H9 (cell line): ENCODE data around the gene ATM. TPM values are rescaled to one million over a fixed set of nuclear protein-coding genes. Genes with fewer than 3 reads are reported as not detected.

Experiments
- DNase-seq: peaks from one replicate; pipeline ENCODE4 v3.0.0-alpha.2; 2017
- H2AFZ ChIP-seq: one replicate; pipeline ENCODE4 v1.6.1; 2013; ENCODE audit warnings: mild to moderate bottlenecking, low read length, control low read depth, moderate library complexity
- H2AK5ac ChIP-seq: 2 replicates; pipeline ENCODE4 v1.6.1; 2013; ENCODE audit warnings: low read length, control low read depth, mixed read lengths; ENCODE audit not compliant: insufficient read length
- H2BK120ac ChIP-seq: one replicate; pipeline ENCODE4 v1.6.1; 2013; ENCODE audit warnings: low read depth, mild to moderate bottlenecking, low read length, control low read depth, inconsistent platforms; ENCODE audit not compliant: poor library complexity, severe bottlenecking
- H2BK12ac ChIP-seq: 2 replicates; pipeline ENCODE4 v1.6.1; 2013; ENCODE audit warnings: low read length, control low read depth, mixed read lengths, low read depth; ENCODE audit not compliant: insufficient read length
- H2BK15ac ChIP-seq: 2 replicates; pipeline ENCODE4 v1.6.1; 2013; ENCODE audit warnings: low read depth, low read length, control low read depth
- H2BK20ac ChIP-seq: one replicate; pipeline ENCODE4 v1.6.1; 2013; ENCODE audit warnings: low read depth, mild to moderate bottlenecking, low read length, control low read depth, inconsistent platforms; ENCODE audit not compliant: poor library complexity, severe bottlenecking
- H2BK5ac ChIP-seq: 2 replicates; pipeline ENCODE4 v1.6.1; 2013; ENCODE audit warnings: low read length, control low read depth, mixed read lengths; ENCODE audit not compliant: insufficient read length
- H3K14ac ChIP-seq: 2 replicates; pipeline ENCODE4 v1.6.1; 2013; ENCODE audit warnings: low read length, control low read depth; ENCODE audit not compliant: insufficient read depth
- H3K18ac ChIP-seq: 2 replicates; pipeline ENCODE4 v1.6.1; 2013; ENCODE audit warnings: low read depth, mild to moderate bottlenecking, mixed read lengths, low read length, control low read depth; ENCODE audit not compliant: insufficient read length
- H3K23ac ChIP-seq: 2 replicates; pipeline ENCODE4 v1.6.1; 2013; ENCODE audit warnings: low read length, control low read depth, mixed read lengths, low read depth; ENCODE audit not compliant: insufficient read length
- H3K23me2 ChIP-seq: 2 replicates; pipeline ENCODE4 v1.6.1; 2013; ENCODE audit warnings: low read depth, mild to moderate bottlenecking, mixed read lengths, low read length, control low read depth; ENCODE audit not compliant: insufficient read length, poor library complexity, severe bottlenecking
- H3K27ac ChIP-seq: 2 replicates; pipeline ENCODE4 v1.5.1; 2013; ENCODE audit warnings: low read length, control low read depth, mixed read lengths, low read depth; ENCODE audit not compliant: insufficient read length
- H3K27me3 ChIP-seq: 2 replicates; pipeline ENCODE4 v1.6.1; 2013; ENCODE audit warnings: low read length, control low read depth, inconsistent platforms; ENCODE audit not compliant: insufficient read depth
- H3K4ac ChIP-seq: 2 replicates; pipeline ENCODE4 v1.6.1; 2013; ENCODE audit warnings: low read depth, mild to moderate bottlenecking, control low read depth, inconsistent platforms, low read length, moderate library complexity
- H3K4me1 ChIP-seq: 2 replicates; pipeline ENCODE4 v1.6.1; 2013; ENCODE audit warnings: low read length, control low read depth, inconsistent platforms; ENCODE audit not compliant: insufficient read depth
- H3K4me2 ChIP-seq: 2 replicates; pipeline ENCODE4 v1.6.1; 2013; ENCODE audit warnings: low read length, control low read depth, mixed read lengths; ENCODE audit not compliant: insufficient read length, insufficient read depth
- H3K56ac ChIP-seq: 2 replicates; pipeline ENCODE4 v1.6.1; 2013; ENCODE audit warnings: low read depth, mild to moderate bottlenecking, mixed read lengths, low read length, control low read depth; ENCODE audit not compliant: insufficient read length
- H3K79me1 ChIP-seq: 2 replicates; pipeline ENCODE4 v1.6.1; 2013; ENCODE audit warnings: low read depth, mild to moderate bottlenecking, moderate library complexity, low read length, control low read depth, inconsistent platforms; ENCODE audit not compliant: insufficient read depth, poor library complexity, severe bottlenecking
- H3K79me2 ChIP-seq: 2 replicates; pipeline ENCODE4 v1.6.1; 2013; ENCODE audit warnings: low read length, control low read depth, inconsistent platforms; ENCODE audit not compliant: insufficient read depth
- H3K9ac ChIP-seq: 2 replicates; pipeline ENCODE4 v1.6.1; 2013; ENCODE audit warnings: low read length, control low read depth, mixed read lengths; ENCODE audit not compliant: insufficient read length; ENCODE audit errors: extremely low read depth
- H3K9me3 ChIP-seq: one replicate; pipeline ENCODE4 v1.6.1; 2013; ENCODE audit warnings: low read depth, low read length, inconsistent platforms; ENCODE audit not compliant: control insufficient read depth
- H3T11ph ChIP-seq: one replicate; pipeline ENCODE4 v1.6.1; 2013; ENCODE audit warnings: mild to moderate bottlenecking, low read length, control low read depth, inconsistent platforms
- H4K20me1 ChIP-seq: one replicate; pipeline ENCODE4 v1.6.1; 2013; ENCODE audit not compliant: control insufficient read depth, insufficient read length, insufficient read depth
- H4K5ac ChIP-seq: 2 replicates; pipeline ENCODE4 v1.6.1; 2013; ENCODE audit warnings: low read depth, mild to moderate bottlenecking, mixed read lengths, low read length, control low read depth; ENCODE audit not compliant: insufficient read length
- H4K8ac ChIP-seq: replicated peaks from 2 replicates; pipeline ENCODE4 v1.6.1; 2013; ENCODE audit warnings: low read length, control low read depth, mixed read lengths, low read depth; ENCODE audit not compliant: insufficient read length
- H4K91ac ChIP-seq: 2 replicates; pipeline ENCODE4 v1.6.1; 2013; ENCODE audit warnings: low read depth, mild to moderate bottlenecking, moderate library complexity, mixed read lengths, low read length, control low read depth; ENCODE audit not compliant: insufficient read length
- H3K27ac Mint-ChIP-seq, 3 experiments: 2 replicates in 2 of 3; 3 replicates in 1 of 3; pipeline ENCODE4 v1.8.0; 2020 to 2021; ENCODE audit warnings: mixed read lengths in 3 of 3, mild to moderate bottlenecking in 1 of 3, moderate library complexity in 1 of 3
- H3K27me3 Mint-ChIP-seq: 2 replicates; pipeline ENCODE4 v1.8.0; 2021; ENCODE audit warnings: low read depth, mild to moderate bottlenecking, moderate library complexity, mixed read lengths
- H3K36me3 Mint-ChIP-seq, 3 experiments: 2 replicates in 2 of 3; 3 replicates in 1 of 3; pipeline ENCODE4 v1.8.0; 2020 to 2021; ENCODE audit warnings: low read depth in 3 of 3, mixed read lengths in 3 of 3; ENCODE audit not compliant: insufficient read depth in 1 of 3
- H3K4me1 Mint-ChIP-seq, 2 experiments: 2 replicates each; pipeline ENCODE4 v1.8.0; 2020; ENCODE audit warnings: mixed read lengths in 2 of 2
- H3K4me3 Mint-ChIP-seq, 2 experiments: 2 replicates in 1 of 2; 3 replicates in 1 of 2; pipeline ENCODE4 v1.8.0; 2020 to 2021; ENCODE audit warnings: mild to moderate bottlenecking in 2 of 2, mixed read lengths in 2 of 2, moderate library complexity in 1 of 2
- H3K9me3 Mint-ChIP-seq, 2 experiments: 2 replicates in 1 of 2; 3 replicates in 1 of 2; pipeline ENCODE4 v1.8.0; 2020; ENCODE audit warnings: mild to moderate bottlenecking in 2 of 2, mixed read lengths in 2 of 2, moderate library complexity in 1 of 2
- CTCF ChIP-seq: fragments of 200-600 bp; sonication (generic); conservative IDR thresholded peaks from 3 replicates; pipeline ENCODE4 v1.8.0; 2021; ENCODE audit warnings: antibody characterized with exemption, mild to moderate bottlenecking
- WGBS: extraction: QIAGEN DNeasy Blood & Tissue Kit; methylation state at CpG from one replicate; pipeline ENCODE4 v1.1.7; 2013; ENCODE audit warnings: missing lambda C conversion rate, low lambda C conversion rate, mixed read lengths; ENCODE audit not compliant: insufficient read length; ENCODE audit errors: extremely low coverage; 5-methylcytosine and 5-hydroxymethylcytosine counted together
- total RNA-seq: library from RNA; stranded (reverse); gene quantifications from 2 replicates; pipeline ENCODE4 v1.2.1, GENCODE V29; 2021

Gene ATM
- total RNA-seq, 1 experiment from 2014 or later, result 58.9 TPM

GRCh38 chr11:108398439-108398838 lies 175.6 kb downstream of the ATM start:
- H4K8ac ChIP-seq, result no peak overlapping the region
- H4K5ac ChIP-seq, result no peak overlapping the region
- Mint-ChIP-seq H3K27ac (no peak overlapping the region), H3K27me3 (no peaks in the 10 kb centered on the region), H3K4me3 (no peak overlapping the region), H3K9me3 (no peaks in the 10 kb centered on the region), H3K36me3 (no peaks in the 10 kb centered on the region), H3K4me1 (no peaks in the 10 kb centered on the region)
- H3K4ac ChIP-seq, result no peak overlapping the region
- H2BK15ac ChIP-seq, result no peak overlapping the region
- no peak overlapping the region for H3K4me2 ChIP-seq
- H2AK5ac ChIP-seq, result no peak overlapping the region
- H3K79me1 ChIP-seq, result no peaks in the 10 kb centered on the region
- H2BK20ac ChIP-seq, result no peak overlapping the region
- no peak overlapping the region for H3K23ac ChIP-seq
- TF ChIP-seq CTCF, result no peak
- H3K9me3 ChIP-seq, result no peaks in the 10 kb centered on the region
- H3K14ac ChIP-seq, result no peak overlapping the region
- no peak overlapping the region for H4K91ac ChIP-seq
- no peak overlapping the region for H3K27ac ChIP-seq
- no peak for DNase-seq
- H2BK120ac ChIP-seq, result no peak overlapping the region
- no peak overlapping the region for H2AFZ ChIP-seq
- no peaks in the 10 kb centered on the region for H4K20me1 ChIP-seq
- H3K4me1 ChIP-seq, result no peaks in the 10 kb centered on the region
- no peaks in the 10 kb centered on the region for H3K27me3 ChIP-seq
- no CpG with 5 or more reads among the region's 6 CpGs for WGBS
- no peaks in the 10 kb centered on the region for H3K79me2 ChIP-seq
- H3K56ac ChIP-seq, result no peak overlapping the region
- H2BK12ac ChIP-seq, result no peak overlapping the region
- H3K18ac ChIP-seq, result no peak overlapping the region
- H3K9ac ChIP-seq, result no peak overlapping the region
- H2BK5ac ChIP-seq, result no peak overlapping the region
- H3K23me2 ChIP-seq, result no peaks in the 10 kb centered on the region
- H3T11ph ChIP-seq, result no peak overlapping the region
